Measurements from ENCODE around the gene ABCA4.

- no peak for TF ChIP-seq CTCF (IDR thresholded peaks at IDR 0.05)
- TF ChIP-seq POLR2A (IDR thresholded peaks at IDR 0.05), result no peak
Measured at GRCh38 chr1:94043738-94044289, 77.1 kb downstream of the ABCA4 start.

Measured in Peyer's patch (tissue), 4 donors.